Upper lobe of left lung (tissue), 4 donors: ENCODE data around the gene GPATCH4.

Experiments used
- EP300 ChIP-seq, 4 donors: sonication (generic); formaldehyde crosslinking; IDR thresholded peaks; one replicate each; pipeline ENCODE4 v1.5.1; 2017; ENCODE audit warnings: antibody characterized with exemption in 4 of 4, control low read depth in 2 of 4
- POLR2A ChIP-seq, 4 donors: fragments of 450-650 bp; IDR thresholded peaks; one replicate each; pipeline ENCODE4 v1.5.1; 2016 to 2017; ENCODE audit warnings: antibody characterized with exemption in 4 of 4, mild to moderate bottlenecking in 2 of 4
- POLR2AphosphoS5 ChIP-seq, 2 donors: sonication (generic); formaldehyde crosslinking; IDR thresholded peaks; one replicate each; pipeline ENCODE4 v1.5.1; 2017; ENCODE audit warnings: antibody characterized with exemption in 2 of 2
- TF ChIP-seq, protein P1 (sequence below), 6 experiments: fragments of 450-650 bp in 4 of 6; fragments of 200-600 bp in 2 of 6; sonication (generic) in 2 of 6; IDR thresholded peaks; one replicate each; pipeline ENCODE4 v1.5.1; 2016 to 2019; ENCODE audit warnings: antibody characterized with exemption in 6 of 6

GRCh38 chr1:156582388-156583017 lies 18.8 kb downstream of the GPATCH4 start:
- TF ChIP-seq EP300 (IDR thresholded peaks at IDR 0.05) (no peak), POLR2AphosphoS5 (IDR thresholded peaks at IDR 0.05) (no peak), POLR2A (IDR thresholded peaks at IDR 0.05) (no peak)
- TF ChIP-seq, protein P1, sequence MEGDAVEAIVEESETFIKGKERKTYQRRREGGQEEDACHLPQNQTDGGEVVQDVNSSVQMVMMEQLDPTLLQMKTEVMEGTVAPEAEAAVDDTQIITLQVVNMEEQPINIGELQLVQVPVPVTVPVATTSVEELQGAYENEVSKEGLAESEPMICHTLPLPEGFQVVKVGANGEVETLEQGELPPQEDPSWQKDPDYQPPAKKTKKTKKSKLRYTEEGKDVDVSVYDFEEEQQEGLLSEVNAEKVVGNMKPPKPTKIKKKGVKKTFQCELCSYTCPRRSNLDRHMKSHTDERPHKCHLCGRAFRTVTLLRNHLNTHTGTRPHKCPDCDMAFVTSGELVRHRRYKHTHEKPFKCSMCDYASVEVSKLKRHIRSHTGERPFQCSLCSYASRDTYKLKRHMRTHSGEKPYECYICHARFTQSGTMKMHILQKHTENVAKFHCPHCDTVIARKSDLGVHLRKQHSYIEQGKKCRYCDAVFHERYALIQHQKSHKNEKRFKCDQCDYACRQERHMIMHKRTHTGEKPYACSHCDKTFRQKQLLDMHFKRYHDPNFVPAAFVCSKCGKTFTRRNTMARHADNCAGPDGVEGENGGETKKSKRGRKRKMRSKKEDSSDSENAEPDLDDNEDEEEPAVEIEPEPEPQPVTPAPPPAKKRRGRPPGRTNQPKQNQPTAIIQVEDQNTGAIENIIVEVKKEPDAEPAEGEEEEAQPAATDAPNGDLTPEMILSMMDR (IDR thresholded peaks at IDR 0.05) = no peak
